HEK293 (cell line): ENCODE results near the gene SUGP1.

Source experiments
- CTCF ChIP-seq: fragments of 450-650 bp; formaldehyde crosslinking; IDR thresholded peaks from 2 replicates; pipeline ENCODE4 v1.5.1; 2016; ENCODE audit warnings: missing biosample characterization, missing genetic modification characterization
- GLI4 ChIP-seq: fragments of 450-650 bp; formaldehyde crosslinking; IDR thresholded peaks from 2 replicates; pipeline ENCODE4 v1.5.1; 2016; ENCODE audit warnings: missing biosample characterization, missing genetic modification characterization
- TCF7L2 ChIP-seq: IDR thresholded peaks from 2 replicates; pipeline ENCODE4 v1.6.1; 2011; ENCODE audit warnings: low read depth, mild to moderate bottlenecking, inconsistent platforms, low read length, moderate library complexity, borderline replicate concordance
- ZNF146 ChIP-seq: fragments of 450-650 bp; formaldehyde crosslinking; IDR thresholded peaks from 2 replicates; pipeline ENCODE4 v1.5.1; 2016; ENCODE audit warnings: missing biosample characterization, missing genetic modification characterization
- ZNF530 ChIP-seq: fragments of 450-650 bp; formaldehyde crosslinking; IDR thresholded peaks from 2 replicates; pipeline ENCODE4 v1.5.1; 2016; ENCODE audit warnings: low read depth, missing biosample characterization, missing genetic modification characterization

- TF ChIP-seq ZNF146 (no peak), ZNF530 (tag by site-specific recombination) (no peak), CTCF (tag by site-specific recombination) (no peak), GLI4 (tag by site-specific recombination) (no peak), TCF7L2 (no peak)
Observed at GRCh38 chr19:19279853-19280252, 40.5 kb downstream of the SUGP1 start.
